GM12878 (cell line): ENCODE measurements around the gene ITCH. TPM values are rescaled to one million over a fixed set of nuclear protein-coding genes. Genes with fewer than 3 reads are reported as not detected.

Source experiments
- ATAC-seq: fragments of 200-7000 bp; cut with Tn5 transposase; 3 replicates; pipeline ENCODE4 v1.9.1; 2020; ENCODE audit warnings: mild to moderate bottlenecking, moderate library complexity
- BruUV-seq: library from RNA; stranded (reverse); fragments of 400-500 nt; replicated peaks from 2 replicates; lab custom pipeline; 2021; lab: Mats Ljungman, UMichigan
- CTCF ChIA-PET: fragments of 300-600 bp; sonication (Branson Sonifier 250); formaldehyde crosslinking; extraction: SDS; loops from one replicate; lab custom pipeline; 2021; ENCODE audit warnings: inconsistent platforms; lab: Yijun Ruan, JAX
- POLR2A ChIA-PET: fragments of 350-600 bp; formaldehyde crosslinking; extraction: SDS; loops from one replicate; lab custom pipeline; 2021; ENCODE audit warnings: inconsistent platforms; lab: Charles Lee
- RAD21 ChIA-PET: fragments of 300-600 bp; sonication (Branson Sonifier 250); formaldehyde crosslinking; loops from one replicate; lab custom pipeline; 2023; ENCODE audit warnings: antibody characterized with exemption; ENCODE audit not compliant: unreplicated experiment; lab: Charles Lee
- SMC1A ChIA-PET: fragments of 300-600 bp; sonication (Branson Sonifier 250); formaldehyde crosslinking; loops from one replicate; lab custom pipeline; 2023; ENCODE audit not compliant: unreplicated experiment, uncharacterized antibody; lab: Charles Lee
- DNase-seq: peaks from one replicate; pipeline ENCODE4 v3.0.0-alpha.2; 2011; ENCODE audit warnings: low read depth, low spot score
- FAIRE-seq: peaks from 3 replicates; lab custom pipeline; 2011; peaks lifted over from hg19 to GRCh38; lab: Jason Lieb, UNC
- H2AFZ ChIP-seq: 2 replicates; pipeline ENCODE4 v1.6.0; 2011; ENCODE audit warnings: low read depth, low read length, control low read depth; ENCODE audit not compliant: control insufficient read depth
- H3K27ac ChIP-seq: 2 replicates; pipeline ENCODE4 v1.5.1; 2011; ENCODE audit warnings: control low read depth; ENCODE audit not compliant: control insufficient read depth, insufficient read depth
- H3K27me3 ChIP-seq, 2 experiments: replicated peaks in 1 of 2; 2 replicates each; pipeline versions ENCODE4 v1.6.0 to v1.6.1; 2011; ENCODE audit warnings: low read length in 1 of 2; ENCODE audit not compliant: control insufficient read depth in 2 of 2, insufficient read depth in 2 of 2
- H3K36me3 ChIP-seq, 2 experiments: 2 replicates each; pipeline ENCODE4 v1.5.1; 2011; ENCODE audit warnings: low read length in 1 of 2; ENCODE audit not compliant: control insufficient read depth in 2 of 2, insufficient read depth in 2 of 2
- H3K4me1 ChIP-seq: 2 replicates; pipeline ENCODE4 v1.6.1; 2011; ENCODE audit warnings: mild to moderate bottlenecking, low read length, moderate library complexity, mixed read lengths; ENCODE audit not compliant: control insufficient read depth, insufficient read depth
- H3K4me2 ChIP-seq: 2 replicates; pipeline ENCODE4 v1.6.0; 2011; ENCODE audit warnings: control low read depth; ENCODE audit not compliant: control insufficient read depth, insufficient read depth
- H3K4me3 ChIP-seq: fragments of 200-600 bp; sonication (generic); 2 replicates; pipeline ENCODE4 v1.5.1; 2016
- H3K79me2 ChIP-seq: 2 replicates; pipeline ENCODE4 v1.6.0; 2011; ENCODE audit warnings: low read length; ENCODE audit not compliant: control insufficient read depth, insufficient read depth
- H3K9ac ChIP-seq: 2 replicates; pipeline ENCODE4 v1.8.0; 2011; ENCODE audit warnings: low read length, control low read depth, mixed read lengths; ENCODE audit not compliant: control insufficient read depth, insufficient read depth
- H3K9me3 ChIP-seq: replicated peaks from 3 replicates; pipeline ENCODE4 v1.5.1; 2011; ENCODE audit warnings: mild to moderate bottlenecking, low read length; ENCODE audit not compliant: control insufficient read depth, insufficient read depth
- H4K20me1 ChIP-seq: 2 replicates; pipeline ENCODE4 v1.6.0; 2011; ENCODE audit not compliant: control insufficient read depth, insufficient read depth
- BMI1 ChIP-seq: fragments of 450-650 bp; IDR thresholded peaks from 2 replicates; pipeline ENCODE4 v1.6.1; 2016; ENCODE audit warnings: mild to moderate bottlenecking, moderate library complexity, borderline replicate concordance
- CREB1 ChIP-seq: IDR thresholded peaks from 2 replicates; pipeline ENCODE4 v1.6.1; 2012; ENCODE audit warnings: low read depth, mild to moderate bottlenecking, inconsistent platforms
- CREM ChIP-seq: IDR thresholded peaks from 2 replicates; pipeline ENCODE4 v1.6.1; 2014; ENCODE audit warnings: antibody characterized with exemption, low read depth
- DPF2 ChIP-seq: fragments of 450-650 bp; IDR thresholded peaks from 2 replicates; pipeline ENCODE4 v1.6.1; 2017; ENCODE audit warnings: mild to moderate bottlenecking
- GATAD2B ChIP-seq: fragments of 450-650 bp; conservative IDR thresholded peaks from 2 replicates; pipeline ENCODE4 v1.6.1; 2017; ENCODE audit warnings: low read depth, mild to moderate bottlenecking, moderate library complexity
- NR2C1 ChIP-seq: fragments of 450-650 bp; IDR thresholded peaks from 2 replicates; pipeline ENCODE4 v1.6.1; 2017; ENCODE audit warnings: antibody characterized with exemption, mild to moderate bottlenecking, moderate library complexity
- PAX5 ChIP-seq: IDR thresholded peaks from 2 replicates; pipeline ENCODE4 v1.6.1; 2011; ENCODE audit warnings: low read depth, low read length, borderline replicate concordance
- RFX5 ChIP-seq: IDR thresholded peaks from 2 replicates; pipeline ENCODE4 v1.6.1; 2011; ENCODE audit warnings: low read depth, low read length, improper control_type of control experiment
- SREBF1 ChIP-seq: IDR thresholded peaks from 2 replicates; pipeline ENCODE4 v1.6.1; 2012; ENCODE audit warnings: mild to moderate bottlenecking, low read length
- WGBS: methylation state at CpG from one replicate; pipeline ENCODE4 v1.1.6; 2016; ENCODE audit warnings: low lambda C conversion rate; ENCODE audit not compliant: insufficient replicate concordance, insufficient coverage; ENCODE audit errors: missing lambda C conversion rate; 5-methylcytosine and 5-hydroxymethylcytosine counted together
- in situ Hi-C: fragments of 300-500 bp; cut with MboI; formaldehyde crosslinking; loops from 9 replicates; pipeline ENCODE4 v1.14.3; 2018; ENCODE audit warnings: mixed read lengths
- intact Hi-C: fragments of 100-400 bp; cut with micrococcal nuclease; formaldehyde crosslinking; loops from one replicate; pipeline ENCODE4 v1.14.2; 2022; ENCODE audit not compliant: unreplicated experiment
- polyA plus RNA-seq, 11 experiments: library from polyadenylated mRNA; depleted of rRNA in 4 of 11; unstranded in 6 of 11; stranded (reverse) in 5 of 11; fragments of >200 nt; fragmentation: Nextera tagmentation in 4 of 11; fragmentation: Illumina TruSeq in 1 of 11; extraction: Ambion mirVana in 4 of 11; extraction: Trizol in 1 of 11; gene quantifications; 1 replicate in 1 of 11; 2 replicates in 10 of 11; pipeline versions ENCODE4 v1.2.1 to v1.2.3, GENCODE V29; 2011 to 2016; ENCODE audit warnings: inconsistent platforms in 2 of 11, missing spikeins in 2 of 11, low read depth in 1 of 11
- total RNA-seq, 4 experiments: library from RNA; depleted of rRNA in 3 of 4; stranded (reverse); fragments of >200 nt in 3 of 4; fragmentation: Illumina TruSeq in 1 of 4; extraction: Trizol in 1 of 4; gene quantifications; 2 replicates each; pipeline versions ENCODE4 v1.2.1 to v1.2.3, GENCODE V29; 2013 to 2021
- TF ChIP-seq, protein P1 (sequence below): fragments of 150-350 bp; IDR thresholded peaks from 2 replicates; pipeline ENCODE4 v1.6.1; 2014; ENCODE audit warnings: mild to moderate bottlenecking, low read depth, low read length
- TF ChIP-seq, protein P2 (sequence below): IDR thresholded peaks from 2 replicates; pipeline ENCODE4 v1.6.1; 2011; ENCODE audit warnings: mild to moderate bottlenecking, low read depth, low read length, moderate library complexity; ENCODE audit not compliant: insufficient replicate concordance
- TF ChIP-seq, protein P3 (sequence below): fragments of 450-650 bp; IDR thresholded peaks from 2 replicates; pipeline ENCODE4 v1.6.1; 2018; ENCODE audit warnings: mild to moderate bottlenecking, low read depth, moderate library complexity; ENCODE audit not compliant: partially characterized antibody
- TF ChIP-seq, protein P4 (sequence below): fragments of 450-650 bp; formaldehyde crosslinking; IDR thresholded peaks from 2 replicates; pipeline ENCODE4 v1.5.0; 2022; ENCODE audit warnings: mild to moderate bottlenecking, missing genetic modification characterization

ITCH gene
- total and polyA plus RNA-seq, 10 of the 15 experiments (the other 5 are each of a cell fraction or from before 2014, with no cell fraction given): 7.5 to 46.1 (median 21.5) TPM

DNA sequence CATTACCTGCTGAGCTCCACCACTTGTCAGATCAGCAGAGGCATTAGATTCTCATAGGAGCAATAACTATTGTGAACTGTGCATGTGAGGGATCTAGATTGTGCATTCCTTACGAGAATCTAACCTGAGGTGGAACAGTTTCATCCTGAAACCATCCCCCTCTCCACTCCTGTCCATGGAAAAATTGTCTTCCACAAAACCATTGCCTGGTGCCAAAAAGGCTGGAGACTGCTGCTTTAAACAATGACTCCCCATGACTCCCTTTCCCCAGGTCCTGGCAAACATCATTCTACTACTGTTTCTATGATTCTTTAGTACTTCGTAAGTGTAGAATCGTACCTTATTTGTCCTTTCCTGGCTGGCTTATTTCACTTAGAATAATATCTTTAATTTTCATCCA lies 143.4 kb downstream of the ITCH start (continued):
- TF ChIP-seq, protein P1, sequence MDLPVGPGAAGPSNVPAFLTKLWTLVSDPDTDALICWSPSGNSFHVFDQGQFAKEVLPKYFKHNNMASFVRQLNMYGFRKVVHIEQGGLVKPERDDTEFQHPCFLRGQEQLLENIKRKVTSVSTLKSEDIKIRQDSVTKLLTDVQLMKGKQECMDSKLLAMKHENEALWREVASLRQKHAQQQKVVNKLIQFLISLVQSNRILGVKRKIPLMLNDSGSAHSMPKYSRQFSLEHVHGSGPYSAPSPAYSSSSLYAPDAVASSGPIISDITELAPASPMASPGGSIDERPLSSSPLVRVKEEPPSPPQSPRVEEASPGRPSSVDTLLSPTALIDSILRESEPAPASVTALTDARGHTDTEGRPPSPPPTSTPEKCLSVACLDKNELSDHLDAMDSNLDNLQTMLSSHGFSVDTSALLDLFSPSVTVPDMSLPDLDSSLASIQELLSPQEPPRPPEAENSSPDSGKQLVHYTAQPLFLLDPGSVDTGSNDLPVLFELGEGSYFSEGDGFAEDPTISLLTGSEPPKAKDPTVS: no peak
- no peak for TF ChIP-seq PAX5

DNA sequence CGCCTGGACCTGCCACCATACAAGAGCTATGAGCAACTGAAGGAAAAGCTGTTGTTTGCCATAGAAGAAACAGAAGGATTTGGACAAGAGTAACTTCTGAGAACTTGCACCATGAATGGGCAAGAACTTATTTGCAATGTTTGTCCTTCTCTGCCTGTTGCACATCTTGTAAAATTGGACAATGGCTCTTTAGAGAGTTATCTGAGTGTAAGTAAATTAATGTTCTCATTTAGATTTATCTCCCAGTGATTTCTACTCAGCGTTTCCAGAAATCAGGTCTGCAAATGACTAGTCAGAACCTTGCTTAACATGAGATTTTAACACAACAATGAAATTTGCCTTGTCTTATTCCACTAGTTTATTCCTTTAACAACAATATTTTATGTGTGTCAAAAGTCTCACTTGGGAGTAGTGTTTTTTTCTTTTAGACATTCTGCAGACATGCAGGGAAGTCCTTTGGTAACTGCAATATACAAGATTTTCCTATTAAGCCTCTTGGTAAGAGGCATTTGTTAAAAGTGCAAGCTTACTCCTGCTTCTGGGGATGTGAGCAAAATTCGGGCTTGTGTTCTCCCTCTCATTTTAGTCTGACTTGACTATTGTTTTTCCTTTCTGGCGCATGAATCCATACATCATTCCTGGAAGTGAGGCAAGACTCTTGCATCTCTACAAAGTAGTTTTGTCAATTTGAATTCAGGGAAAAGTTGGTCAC lies 144.8 kb downstream of the ITCH start:
- ATAC-seq (no peak), DNase-seq (no peak), FAIRE-seq (no peak)
- no peaks in the 10 kb centered on the region for H3K9me3 ChIP-seq
- H3K27me3 ChIP-seq: no peaks in the 10 kb centered on the region
- no peak overlapping the region for H2AFZ ChIP-seq
- no peak overlapping the region for H3K27ac ChIP-seq
- SMC1A ChIA-PET: no interaction called here
- intact Hi-C loops: no loop called here
- H3K9ac ChIP-seq: no peak overlapping the region
- H3K79me2 ChIP-seq: no peaks in the 10 kb centered on the region
- RAD21 ChIA-PET: no interaction called here
- H3K4me2 ChIP-seq: no peak overlapping the region
- H3K4me1 ChIP-seq: no peaks in the 10 kb centered on the region
- H3K4me3 ChIP-seq: no peak overlapping the region
- POLR2A ChIA-PET: interaction anchor here (0.6 kb wide), 1 partner anchor 91 kb away, joined by 3 read pairs; no protein-coding TSS in a partner anchor
- H4K20me1 ChIP-seq: no peaks in the 10 kb centered on the region
- CTCF ChIA-PET: no interaction called here
- H3K36me3 ChIP-seq: peaks cover 0 to 22% of the 10 kb centered on the region in 2 experiments; a peak in 2 of 4 replicates
- no TSS peak for BruUV-seq
- 94% methylated on average over 4 of the region's 4 CpGs for WGBS
- in situ Hi-C loops: no loop called here
- TF ChIP-seq CREM (no peak), DPF2 (no peak), NR2C1 (no peak), GATAD2B (no peak), BMI1 (no peak), SREBF1 (no peak), CREB1 (no peak), RFX5 (no peak)
- TF ChIP-seq, protein P2, sequence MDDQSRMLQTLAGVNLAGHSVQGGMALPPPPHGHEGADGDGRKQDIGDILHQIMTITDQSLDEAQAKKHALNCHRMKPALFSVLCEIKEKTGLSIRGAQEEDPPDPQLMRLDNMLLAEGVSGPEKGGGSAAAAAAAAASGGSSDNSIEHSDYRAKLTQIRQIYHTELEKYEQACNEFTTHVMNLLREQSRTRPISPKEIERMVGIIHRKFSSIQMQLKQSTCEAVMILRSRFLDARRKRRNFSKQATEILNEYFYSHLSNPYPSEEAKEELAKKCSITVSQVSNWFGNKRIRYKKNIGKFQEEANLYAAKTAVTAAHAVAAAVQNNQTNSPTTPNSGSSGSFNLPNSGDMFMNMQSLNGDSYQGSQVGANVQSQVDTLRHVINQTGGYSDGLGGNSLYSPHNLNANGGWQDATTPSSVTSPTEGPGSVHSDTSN: no peak
- TF ChIP-seq, protein P3, sequence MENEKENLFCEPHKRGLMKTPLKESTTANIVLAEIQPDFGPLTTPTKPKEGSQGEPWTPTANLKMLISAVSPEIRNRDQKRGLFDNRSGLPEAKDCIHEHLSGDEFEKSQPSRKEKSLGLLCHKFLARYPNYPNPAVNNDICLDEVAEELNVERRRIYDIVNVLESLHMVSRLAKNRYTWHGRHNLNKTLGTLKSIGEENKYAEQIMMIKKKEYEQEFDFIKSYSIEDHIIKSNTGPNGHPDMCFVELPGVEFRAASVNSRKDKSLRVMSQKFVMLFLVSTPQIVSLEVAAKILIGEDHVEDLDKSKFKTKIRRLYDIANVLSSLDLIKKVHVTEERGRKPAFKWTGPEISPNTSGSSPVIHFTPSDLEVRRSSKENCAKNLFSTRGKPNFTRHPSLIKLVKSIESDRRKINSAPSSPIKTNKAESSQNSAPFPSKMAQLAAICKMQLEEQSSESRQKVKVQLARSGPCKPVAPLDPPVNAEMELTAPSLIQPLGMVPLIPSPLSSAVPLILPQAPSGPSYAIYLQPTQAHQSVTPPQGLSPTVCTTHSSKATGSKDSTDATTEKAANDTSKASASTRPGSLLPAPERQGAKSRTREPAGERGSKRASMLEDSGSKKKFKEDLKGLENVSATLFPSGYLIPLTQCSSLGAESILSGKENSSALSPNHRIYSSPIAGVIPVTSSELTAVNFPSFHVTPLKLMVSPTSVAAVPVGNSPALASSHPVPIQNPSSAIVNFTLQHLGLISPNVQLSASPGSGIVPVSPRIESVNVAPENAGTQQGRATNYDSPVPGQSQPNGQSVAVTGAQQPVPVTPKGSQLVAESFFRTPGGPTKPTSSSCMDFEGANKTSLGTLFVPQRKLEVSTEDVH: no peak
- TF ChIP-seq, protein P4, sequence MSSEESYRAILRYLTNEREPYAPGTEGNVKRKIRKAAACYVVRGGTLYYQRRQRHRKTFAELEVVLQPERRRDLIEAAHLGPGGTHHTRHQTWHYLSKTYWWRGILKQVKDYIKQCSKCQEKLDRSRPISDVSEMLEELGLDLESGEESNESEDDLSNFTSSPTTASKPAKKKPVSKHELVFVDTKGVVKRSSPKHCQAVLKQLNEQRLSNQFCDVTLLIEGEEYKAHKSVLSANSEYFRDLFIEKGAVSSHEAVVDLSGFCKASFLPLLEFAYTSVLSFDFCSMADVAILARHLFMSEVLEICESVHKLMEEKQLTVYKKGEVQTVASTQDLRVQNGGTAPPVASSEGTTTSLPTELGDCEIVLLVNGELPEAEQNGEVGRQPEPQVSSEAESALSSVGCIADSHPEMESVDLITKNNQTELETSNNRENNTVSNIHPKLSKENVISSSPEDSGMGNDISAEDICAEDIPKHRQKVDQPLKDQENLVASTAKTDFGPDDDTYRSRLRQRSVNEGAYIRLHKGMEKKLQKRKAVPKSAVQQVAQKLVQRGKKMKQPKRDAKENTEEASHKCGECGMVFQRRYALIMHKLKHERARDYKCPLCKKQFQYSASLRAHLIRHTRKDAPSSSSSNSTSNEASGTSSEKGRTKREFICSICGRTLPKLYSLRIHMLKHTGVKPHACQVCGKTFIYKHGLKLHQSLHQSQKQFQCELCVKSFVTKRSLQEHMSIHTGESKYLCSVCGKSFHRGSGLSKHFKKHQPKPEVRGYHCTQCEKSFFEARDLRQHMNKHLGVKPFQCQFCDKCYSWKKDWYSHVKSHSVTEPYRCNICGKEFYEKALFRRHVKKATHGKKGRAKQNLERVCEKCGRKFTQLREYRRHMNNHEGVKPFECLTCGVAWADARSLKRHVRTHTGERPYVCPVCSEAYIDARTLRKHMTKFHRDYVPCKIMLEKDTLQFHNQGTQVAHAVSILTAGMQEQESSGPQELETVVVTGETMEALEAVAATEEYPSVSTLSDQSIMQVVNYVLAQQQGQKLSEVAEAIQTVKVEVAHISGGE (CRISPR knock-in tag): no peak
